GM12878 (cell line): Measurements from ENCODE around the gene NCAN. TPM values are rescaled to one million over a fixed set of nuclear protein-coding genes. Genes with fewer than 3 reads are reported as not detected.

Experiments used
- ATAC-seq: fragments of 200-7000 bp; cut with Tn5 transposase; 3 replicates; pipeline ENCODE4 v1.9.1; 2020; ENCODE audit warnings: mild to moderate bottlenecking, moderate library complexity
- Bru-seq: library from RNA; stranded (reverse); fragments of 400-500 nt; gene quantifications from one replicate; lab custom pipeline; 2021; lab: Mats Ljungman, UMichigan
- BruChase-seq, 2 experiments: library from RNA; stranded (reverse); fragments of 400-500 nt; gene quantifications; one replicate each; lab custom pipeline; 2021; lab: Mats Ljungman, UMichigan
- BruUV-seq: library from RNA; stranded (reverse); fragments of 400-500 nt; replicated peaks from 2 replicates; lab custom pipeline; 2021; lab: Mats Ljungman, UMichigan
- CTCF ChIA-PET: fragments of 300-600 bp; sonication (Branson Sonifier 250); formaldehyde crosslinking; extraction: SDS; loops from one replicate; lab custom pipeline; 2021; ENCODE audit warnings: inconsistent platforms; lab: Yijun Ruan, JAX
- POLR2A ChIA-PET: fragments of 350-600 bp; formaldehyde crosslinking; extraction: SDS; loops from one replicate; lab custom pipeline; 2021; ENCODE audit warnings: inconsistent platforms; lab: Charles Lee
- RAD21 ChIA-PET: fragments of 300-600 bp; sonication (Branson Sonifier 250); formaldehyde crosslinking; loops from one replicate; lab custom pipeline; 2023; ENCODE audit warnings: antibody characterized with exemption; ENCODE audit not compliant: unreplicated experiment; lab: Charles Lee
- SMC1A ChIA-PET: fragments of 300-600 bp; sonication (Branson Sonifier 250); formaldehyde crosslinking; loops from one replicate; lab custom pipeline; 2023; ENCODE audit not compliant: unreplicated experiment, uncharacterized antibody; lab: Charles Lee
- DNase-seq: peaks from one replicate; pipeline ENCODE4 v3.0.0-alpha.2; 2011; ENCODE audit warnings: low read depth, low spot score
- FAIRE-seq: peaks from 3 replicates; lab custom pipeline; 2011; peaks lifted over from hg19 to GRCh38; lab: Jason Lieb, UNC
- H2AFZ ChIP-seq: 2 replicates; pipeline ENCODE4 v1.6.0; 2011; ENCODE audit warnings: low read depth, low read length, control low read depth; ENCODE audit not compliant: control insufficient read depth
- H3K27ac ChIP-seq: 2 replicates; pipeline ENCODE4 v1.5.1; 2011; ENCODE audit warnings: control low read depth; ENCODE audit not compliant: control insufficient read depth, insufficient read depth
- H3K27me3 ChIP-seq, 2 experiments: replicated peaks in 1 of 2; 2 replicates each; pipeline versions ENCODE4 v1.6.0 to v1.6.1; 2011; ENCODE audit warnings: low read length in 1 of 2; ENCODE audit not compliant: control insufficient read depth in 2 of 2, insufficient read depth in 2 of 2
- H3K36me3 ChIP-seq, 2 experiments: 2 replicates each; pipeline ENCODE4 v1.5.1; 2011; ENCODE audit warnings: low read length in 1 of 2; ENCODE audit not compliant: control insufficient read depth in 2 of 2, insufficient read depth in 2 of 2
- H3K4me1 ChIP-seq: 2 replicates; pipeline ENCODE4 v1.6.1; 2011; ENCODE audit warnings: mild to moderate bottlenecking, low read length, moderate library complexity, mixed read lengths; ENCODE audit not compliant: control insufficient read depth, insufficient read depth
- H3K4me2 ChIP-seq: 2 replicates; pipeline ENCODE4 v1.6.0; 2011; ENCODE audit warnings: control low read depth; ENCODE audit not compliant: control insufficient read depth, insufficient read depth
- H3K4me3 ChIP-seq: fragments of 200-600 bp; sonication (generic); 2 replicates; pipeline ENCODE4 v1.5.1; 2016
- H3K79me2 ChIP-seq: 2 replicates; pipeline ENCODE4 v1.6.0; 2011; ENCODE audit warnings: low read length; ENCODE audit not compliant: control insufficient read depth, insufficient read depth
- H3K9ac ChIP-seq: 2 replicates; pipeline ENCODE4 v1.8.0; 2011; ENCODE audit warnings: low read length, control low read depth, mixed read lengths; ENCODE audit not compliant: control insufficient read depth, insufficient read depth
- H3K9me3 ChIP-seq: replicated peaks from 3 replicates; pipeline ENCODE4 v1.5.1; 2011; ENCODE audit warnings: mild to moderate bottlenecking, low read length; ENCODE audit not compliant: control insufficient read depth, insufficient read depth
- H4K20me1 ChIP-seq: 2 replicates; pipeline ENCODE4 v1.6.0; 2011; ENCODE audit not compliant: control insufficient read depth, insufficient read depth
- YBX1 ChIP-seq: fragments of 450-650 bp; IDR thresholded peaks from 2 replicates; pipeline ENCODE4 v1.6.1; 2016; ENCODE audit warnings: antibody characterized with exemption
- WGBS: methylation state at CpG from one replicate; pipeline ENCODE4 v1.1.6; 2016; ENCODE audit warnings: low lambda C conversion rate; ENCODE audit not compliant: insufficient replicate concordance, insufficient coverage; ENCODE audit errors: missing lambda C conversion rate; 5-methylcytosine and 5-hydroxymethylcytosine counted together
- in situ Hi-C: fragments of 300-500 bp; cut with MboI; formaldehyde crosslinking; loops from 9 replicates; pipeline ENCODE4 v1.14.3; 2018; ENCODE audit warnings: mixed read lengths
- intact Hi-C: fragments of 100-400 bp; cut with micrococcal nuclease; formaldehyde crosslinking; loops from one replicate; pipeline ENCODE4 v1.14.2; 2022; ENCODE audit not compliant: unreplicated experiment
- long read RNA-seq, 2 experiments: library from polyadenylated mRNA; unstranded; transcript quantifications; one replicate each; pipeline ENCODE4 v2.0.0, GENCODE V29; 2019 to 2020
- polyA minus RNA-seq, 3 experiments: library from RNA; depleted of rRNA, polyadenylated mRNA; stranded (reverse); fragments of >200 nt; gene quantifications; 2 replicates each; pipeline ENCODE4 v1.2.3, GENCODE V29; 2011
- polyA plus RNA-seq, 11 experiments: library from polyadenylated mRNA; depleted of rRNA in 4 of 11; unstranded in 6 of 11; stranded (reverse) in 5 of 11; fragments of >200 nt; fragmentation: Nextera tagmentation in 4 of 11; fragmentation: Illumina TruSeq in 1 of 11; extraction: Ambion mirVana in 4 of 11; extraction: Trizol in 1 of 11; gene quantifications; 1 replicate in 1 of 11; 2 replicates in 10 of 11; pipeline versions ENCODE4 v1.2.1 to v1.2.3, GENCODE V29; 2011 to 2016; ENCODE audit warnings: inconsistent platforms in 2 of 11, missing spikeins in 2 of 11, low read depth in 1 of 11
- total RNA-seq, 4 experiments: library from RNA; depleted of rRNA in 3 of 4; stranded (reverse); fragments of >200 nt in 3 of 4; fragmentation: Illumina TruSeq in 1 of 4; extraction: Trizol in 1 of 4; gene quantifications; 2 replicates each; pipeline versions ENCODE4 v1.2.1 to v1.2.3, GENCODE V29; 2013 to 2021

The NCAN gene
- total RNA-seq (2013; cell fraction: nucleolus; rRNA removed) = 0.06 TPM in 1 of 2 replicates, not detected in the other
- 0.11 and 0.34 TPM in 2 replicates for total RNA-seq (2014; rRNA removed)
- 0.09 and 0.14 TPM in 2 replicates for total RNA-seq (2014; rRNA removed; fragmentation: Illumina TruSeq; extraction: Trizol)
- total RNA-seq (2021) = 0.10 and 0.16 TPM in 2 replicates
- 0.09 TPM for polyA plus RNA-seq (2011; ENCODE audit: low read depth)
- 0.12 and 0.13 TPM in 2 replicates for polyA plus RNA-seq (2011; rRNA removed)
- 0.03 and 0.06 TPM in 2 replicates for polyA plus RNA-seq (2011; cell fraction: cytosol; rRNA removed)
- 0.16 and 0.25 TPM in 2 replicates for polyA plus RNA-seq (2011; cell fraction: nucleus; rRNA removed)
- polyA plus RNA-seq (2012) = 0.16 and 0.24 TPM in 2 replicates
- polyA plus RNA-seq (2014; fragmentation: Illumina TruSeq; extraction: Trizol) = 0.26 TPM in 1 of 2 replicates, not detected in the other
- under 1 TPM in 1 of 2 experiments, not detected in 1; 0.02 TPM for polyA plus RNA-seq (2014; fragmentation: Nextera tagmentation; extraction: Ambion mirVana)
- polyA plus RNA-seq (2014; rRNA removed) = 0.19 and 0.51 TPM in 2 replicates
- polyA plus RNA-seq (2016; fragmentation: Nextera tagmentation; extraction: Ambion mirVana) = under 1 TPM; 0.12 to 0.20 TPM
- polyA minus RNA-seq (2011; rRNA and poly(A)+ RNA removed) = 0.22 and 0.46 TPM in 2 replicates
- not detected in 2 replicates for polyA minus RNA-seq (2011; cell fraction: cytosol; rRNA and poly(A)+ RNA removed)
- polyA minus RNA-seq (2011; cell fraction: nucleus; rRNA and poly(A)+ RNA removed) = not detected in 2 replicates
- not detected for Bru-seq, nascent RNA
- BruChase-seq, experiment 1, labeled RNA remaining after a 6-hour chase = percentile 7 among the genes with signal in this experiment
- BruChase-seq, experiment 2, labeled RNA remaining after a 2-hour chase = percentile 4 among the genes with signal in this experiment
- long read RNA-seq, experiment 1 = 0 reads
- long read RNA-seq, experiment 2 = 0 reads

DNA sequence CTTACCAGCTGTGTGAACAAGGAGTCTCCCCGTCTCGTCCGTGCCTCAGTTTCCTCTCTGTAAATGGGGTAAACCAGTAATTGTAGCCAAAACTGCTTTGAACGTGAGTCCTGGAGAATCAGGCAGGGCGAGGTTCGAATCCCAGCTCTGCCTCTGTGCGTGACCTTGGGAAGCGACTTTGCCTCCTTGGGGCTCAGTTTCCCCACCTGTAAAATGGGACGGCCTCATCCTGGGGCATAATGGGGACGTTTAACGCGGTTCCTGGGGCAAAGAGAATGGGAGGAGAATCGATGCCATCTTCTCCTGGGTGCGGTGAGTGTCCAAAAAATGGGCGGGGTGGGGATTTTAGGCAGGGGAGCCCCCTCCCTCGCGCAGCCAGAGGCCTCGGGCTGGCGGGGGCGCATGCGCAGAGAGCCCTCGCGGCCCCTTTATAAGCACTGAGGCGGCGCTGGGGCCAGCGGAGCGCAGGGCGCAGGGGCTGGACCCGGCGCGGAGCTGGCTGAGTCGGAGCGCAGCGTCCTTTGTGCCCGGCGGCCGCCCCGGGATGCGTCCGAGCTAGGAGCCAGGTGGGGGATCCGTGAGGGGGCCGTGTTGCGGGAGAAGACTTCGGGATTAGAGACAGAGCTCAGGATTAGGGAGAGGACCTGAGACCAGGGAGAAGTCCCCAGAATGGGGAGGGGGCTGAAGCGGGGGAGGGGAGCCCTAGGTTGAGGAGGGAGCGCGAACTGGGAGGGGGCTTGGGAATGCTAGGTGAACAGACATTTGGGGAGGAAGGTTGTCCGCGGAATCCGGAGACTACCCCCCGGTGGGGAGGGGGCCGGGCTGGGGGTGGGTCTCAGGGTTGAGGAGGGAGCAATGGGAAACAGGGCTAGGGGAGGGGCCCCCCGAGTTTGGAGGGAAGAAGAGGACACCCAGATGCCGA, at the start of gene NCAN:
Gene NCAN (plus strand): TSS at position 460 of the 922 bp plus-strand sequence. CDS start 4,996 bp downstream, outside the sequence.
- ChIA-PET SMC1A (no interaction called here), CTCF (no interaction called here)
- Histone ChIP-seq H3K27ac (no peak within 1 kb of the TSS), H3K4me1 (peaks cover 13% of the 10 kb centered on the region; the same call in 1 of the 2 replicates)
- BruUV-seq = no TSS peak
- WGBS = 15% methylated on average over 45 of the region's 54 CpGs
- TF ChIP-seq YBX1 = no peak
- TF ChIP-seq, all 136 proteins: peak for 0
- no peaks in the 10 kb centered on the region for H3K9me3 ChIP-seq
- intact Hi-C loops (no loop called here), in situ Hi-C loops (no loop called here)
- H3K9ac ChIP-seq = no peak within 1 kb of the TSS
- RAD21 ChIA-PET = no interaction called here
- no peak within 1 kb of the TSS for H3K4me2 ChIP-seq
- POLR2A ChIA-PET = no interaction called here
- H2AFZ ChIP-seq = no peak within 1 kb of the TSS
- no peak within 1 kb of the TSS for H3K4me3 ChIP-seq
- FAIRE-seq (no peak), ATAC-seq (no peak), DNase-seq (no peak)
- no peaks in the 10 kb centered on the region for H3K36me3 ChIP-seq
- H3K27me3 ChIP-seq = peaks cover 0 to 2% of the 10 kb centered on the region in 2 experiments; a peak in 1 of 4 replicates
- no peaks in the 10 kb centered on the region for H4K20me1 ChIP-seq
- no peaks in the 10 kb centered on the region for H3K79me2 ChIP-seq
